Fibroblast of skin of abdomen (primary cell): ENCODE results near the gene KATNAL1.

Experiments
- DNase-seq: peaks from one replicate; pipeline ENCODE4 v3.0.0-alpha.2; 2013

KATNAL1 gene

DNA sequence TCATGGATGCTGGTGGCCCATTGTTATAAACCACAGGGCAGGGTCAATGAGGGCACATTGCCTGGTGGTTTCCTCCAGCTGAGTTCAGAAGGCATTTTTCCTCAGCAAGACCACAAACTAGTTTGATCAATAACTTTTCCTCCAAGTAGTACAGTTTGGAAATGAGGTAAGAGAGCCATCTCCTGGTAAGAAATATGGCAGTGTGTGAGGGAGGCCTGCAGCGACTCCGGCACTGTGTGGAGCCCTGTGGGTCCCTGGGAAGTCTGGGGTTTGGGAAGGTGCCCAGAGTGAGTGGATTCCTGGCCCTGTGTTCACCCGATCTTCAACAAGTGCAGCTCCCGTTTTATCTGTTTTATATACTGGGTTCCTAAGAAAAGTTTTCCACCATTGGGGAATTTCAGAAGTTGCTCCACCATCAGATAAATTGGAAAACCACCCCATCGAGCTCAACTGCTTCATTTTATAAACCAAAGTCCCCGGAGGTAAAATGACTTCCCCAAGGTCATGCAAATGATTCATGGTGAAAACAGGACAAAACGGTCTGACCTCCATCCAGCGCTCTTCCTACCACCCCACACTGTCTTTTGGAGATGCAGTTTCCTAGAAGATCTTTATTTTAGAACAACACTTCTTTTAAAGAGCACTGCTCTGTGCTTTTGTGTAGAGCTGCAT is 148.4 kb downstream of the KATNAL1 start:
- DNase-seq: peak; percentile 87

GRCh38 chr13:30157616-30157993 is 149.7 kb downstream of the KATNAL1 start:
- no peak for DNase-seq

DNA sequence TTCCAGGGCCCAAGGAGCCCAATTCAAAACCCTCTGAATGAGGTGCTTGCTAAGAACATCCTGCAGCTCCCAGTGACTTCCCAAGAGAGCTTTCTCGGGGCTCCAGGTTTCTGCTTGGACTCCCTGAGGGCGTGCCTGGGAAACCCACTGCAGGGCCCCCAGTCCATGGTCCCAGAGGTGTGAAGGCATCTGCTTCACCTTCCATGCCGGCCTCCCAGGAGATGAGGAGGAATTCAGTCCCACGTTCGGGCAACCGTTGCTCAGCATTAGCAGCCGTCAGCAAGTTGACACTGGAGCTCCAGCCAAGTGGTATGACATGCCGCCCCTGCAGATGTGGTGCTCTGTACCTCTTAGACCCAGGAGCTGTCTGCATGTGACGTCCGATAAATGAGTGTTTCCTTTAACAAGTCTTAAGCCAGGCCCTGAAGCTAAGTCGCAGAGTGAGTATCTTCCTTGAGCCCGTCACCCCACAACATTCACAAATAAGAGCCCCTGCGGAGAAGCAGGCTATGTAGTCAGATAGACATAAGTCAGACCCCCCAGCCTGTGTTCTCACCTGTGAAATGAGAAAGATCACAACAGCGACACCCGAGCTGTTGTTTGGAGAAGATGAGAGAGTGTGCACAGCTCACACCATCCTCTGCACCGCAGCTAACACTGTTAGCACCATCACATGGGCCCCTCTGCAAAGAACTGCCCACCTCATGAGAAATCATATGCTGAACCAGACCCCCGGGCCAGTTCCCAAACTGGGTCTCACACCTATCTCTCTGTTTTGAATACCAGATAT is 150.3 kb downstream of the KATNAL1 start:
- DNase-seq: no peak

GRCh38 chr13:30156270-30156669 is 151.1 kb downstream of the KATNAL1 start:
- no peak for DNase-seq

DNA sequence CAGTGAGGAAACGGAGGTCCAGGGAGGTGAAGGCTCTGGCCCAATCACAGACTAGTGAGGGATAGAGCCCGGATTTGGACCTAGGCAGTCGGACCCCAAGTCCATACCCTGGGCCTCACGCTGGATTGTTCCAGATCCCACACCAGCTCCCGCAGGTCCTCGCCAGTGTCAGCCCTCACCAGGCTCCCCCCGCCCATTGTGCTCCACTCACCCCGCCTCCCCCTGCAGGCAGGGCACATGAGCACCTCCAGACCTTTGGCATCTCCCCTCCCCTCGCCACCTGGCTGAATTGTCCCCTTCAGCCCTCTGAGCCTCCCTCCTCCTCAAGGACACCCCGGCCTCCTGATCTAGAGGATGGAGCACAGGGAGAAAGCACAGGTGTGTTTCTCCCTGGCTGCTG is 152.4 kb downstream of the KATNAL1 start:
- DNase-seq: no peak

DNA sequence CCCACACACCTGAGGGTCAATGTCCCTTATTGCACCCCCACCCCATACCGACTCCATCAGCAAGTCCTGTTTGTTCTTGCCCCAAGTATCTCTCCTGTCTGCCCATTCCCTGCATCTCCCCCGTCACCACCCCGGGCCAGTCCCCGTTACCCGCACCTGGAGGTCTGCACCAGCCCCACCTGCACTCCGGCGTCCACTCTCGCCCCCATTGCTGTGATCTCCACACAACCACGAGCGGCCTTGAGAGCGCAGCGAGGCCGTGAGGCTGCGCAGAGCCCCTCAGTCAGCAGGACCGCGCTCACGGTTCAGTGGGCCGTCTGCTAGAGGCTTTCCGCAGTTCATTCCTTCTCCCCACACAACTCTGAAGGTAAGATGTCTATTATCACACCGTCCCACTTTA is 152.8 kb downstream of the KATNAL1 start:
- DNase-seq: no peak

DNA sequence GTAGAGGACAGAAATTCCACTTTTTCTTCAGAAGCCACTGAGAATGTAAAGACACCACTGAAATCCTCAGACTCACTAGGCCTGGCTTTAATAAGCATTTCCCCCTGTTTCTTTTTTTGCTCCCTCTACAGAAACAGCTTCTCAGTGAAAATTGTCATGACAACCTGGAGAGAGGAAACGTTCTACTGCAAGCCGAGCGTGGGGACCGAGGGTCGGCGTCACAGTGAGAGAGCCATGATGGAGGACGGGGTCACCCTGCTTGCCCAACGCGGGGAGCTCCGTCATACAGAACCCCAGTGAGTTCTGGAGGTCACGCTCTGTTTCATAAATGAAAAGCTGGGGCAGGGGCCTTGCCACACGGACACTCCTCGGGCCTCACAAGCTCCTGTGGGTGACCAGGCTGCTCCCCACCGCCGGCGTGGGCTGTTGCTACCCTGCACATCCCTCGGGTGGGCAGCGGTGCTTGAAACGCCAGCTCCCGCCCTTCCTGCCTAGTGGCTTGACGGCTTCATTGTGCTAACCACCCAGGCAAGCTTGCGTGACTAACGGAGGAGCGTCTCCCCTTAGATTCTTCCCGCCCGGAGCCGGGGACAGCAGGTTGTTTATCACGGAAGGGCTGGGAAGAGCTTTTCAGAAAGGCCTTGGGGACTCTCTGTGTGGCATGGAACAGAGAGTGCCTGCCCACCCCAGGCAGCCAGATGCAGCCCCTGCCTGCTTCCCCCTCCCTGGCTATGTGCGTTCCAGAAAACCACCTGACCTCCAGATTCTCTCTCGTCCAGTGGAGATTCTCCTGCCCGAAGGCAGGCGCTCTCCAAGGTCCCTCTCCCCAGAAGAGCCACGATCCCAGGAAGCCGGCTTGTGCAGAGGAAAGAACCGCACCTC is 153.6 kb downstream of the KATNAL1 start:
- peak; percentile 21 for DNase-seq
